ENCODE measurements around the gene SPDEF. TPM values are rescaled to one million over a fixed set of nuclear protein-coding genes. Genes with fewer than 3 reads are reported as not detected.

SPDEF gene
- polyA plus RNA-seq, 1 donor (not counting 4 experiments of a cell fraction or from before 2014, with no cell fraction given): 0.03 TPM

- no peak for FAIRE-seq
- Histone ChIP-seq H3K9ac (ENCODE audit: control insufficient read depth, extremely low read depth, insufficient read depth, low read length) (no peak overlapping the region), H3K36me3 (ENCODE audit: control insufficient read depth in 2 of 2, extremely low read depth in 1 of 2, insufficient read depth in 2 of 2, low read length in 2 of 2) (no peaks in the 10 kb centered on the region), H3K4me2 (ENCODE audit: control insufficient read depth, extremely low read depth, insufficient read depth, low read depth, low read length) (no peak overlapping the region), H3K79me2 (ENCODE audit: control insufficient read depth, insufficient read depth, low read length) (no peaks in the 10 kb centered on the region), H3K27me3 (ENCODE audit: control insufficient read depth, extremely low read depth, insufficient read depth, low read length) (no peaks in the 10 kb centered on the region), H3K9me1 (ENCODE audit: control insufficient read depth, extremely low read depth, insufficient read depth, low read length) (no peaks in the 10 kb centered on the region), H4K20me1 (ENCODE audit: control insufficient read depth, extremely low read depth, insufficient read depth, low read length) (no peaks in the 10 kb centered on the region), H2AFZ (ENCODE audit: control insufficient read depth, low read length) (no peak overlapping the region), H3K9me3 (ENCODE audit: control insufficient read depth, low read depth, low read length) (no peaks in the 10 kb centered on the region), H3K4me3 (ENCODE audit: control insufficient read depth in 2 of 3, extremely low read depth in 1 of 3, insufficient read depth in 2 of 3, low read depth in 1 of 3, low read length in 3 of 3) (no peak overlapping the region), H3K27ac (ENCODE audit: control insufficient read depth, insufficient read depth, low read length) (no peak overlapping the region), H3K4me1 (ENCODE audit: control insufficient read depth, extremely low read depth, insufficient read depth, low read length) (peaks cover 2% of the 10 kb centered on the region)
- TF ChIP-seq EZH2 (IDR thresholded peaks at IDR 0.05; ENCODE audit: low read length): no peak
- TF ChIP-seq, protein P1, sequence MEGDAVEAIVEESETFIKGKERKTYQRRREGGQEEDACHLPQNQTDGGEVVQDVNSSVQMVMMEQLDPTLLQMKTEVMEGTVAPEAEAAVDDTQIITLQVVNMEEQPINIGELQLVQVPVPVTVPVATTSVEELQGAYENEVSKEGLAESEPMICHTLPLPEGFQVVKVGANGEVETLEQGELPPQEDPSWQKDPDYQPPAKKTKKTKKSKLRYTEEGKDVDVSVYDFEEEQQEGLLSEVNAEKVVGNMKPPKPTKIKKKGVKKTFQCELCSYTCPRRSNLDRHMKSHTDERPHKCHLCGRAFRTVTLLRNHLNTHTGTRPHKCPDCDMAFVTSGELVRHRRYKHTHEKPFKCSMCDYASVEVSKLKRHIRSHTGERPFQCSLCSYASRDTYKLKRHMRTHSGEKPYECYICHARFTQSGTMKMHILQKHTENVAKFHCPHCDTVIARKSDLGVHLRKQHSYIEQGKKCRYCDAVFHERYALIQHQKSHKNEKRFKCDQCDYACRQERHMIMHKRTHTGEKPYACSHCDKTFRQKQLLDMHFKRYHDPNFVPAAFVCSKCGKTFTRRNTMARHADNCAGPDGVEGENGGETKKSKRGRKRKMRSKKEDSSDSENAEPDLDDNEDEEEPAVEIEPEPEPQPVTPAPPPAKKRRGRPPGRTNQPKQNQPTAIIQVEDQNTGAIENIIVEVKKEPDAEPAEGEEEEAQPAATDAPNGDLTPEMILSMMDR (optimal IDR thresholded peaks at IDR 0.05 in 1 of 3, IDR thresholded peaks at IDR 0.05 in 1 of 3, conservative IDR thresholded peaks at IDR 0.05 in 1 of 3; ENCODE audit: extremely low read depth in 1 of 3, insufficient read depth in 2 of 3, low read length in 3 of 3): no peak
- DNase-seq (ENCODE audit: low read depth, low spot score): no peak
- dilution Hi-C loops (cut with MboI; ENCODE audit: extremely low pct_ligation_motif_present, low sequenced_read_pairs): no loop called here
Measured at GRCh38 chr6:34496103-34496685, 59.9 kb downstream of the SPDEF start.

DNA sequence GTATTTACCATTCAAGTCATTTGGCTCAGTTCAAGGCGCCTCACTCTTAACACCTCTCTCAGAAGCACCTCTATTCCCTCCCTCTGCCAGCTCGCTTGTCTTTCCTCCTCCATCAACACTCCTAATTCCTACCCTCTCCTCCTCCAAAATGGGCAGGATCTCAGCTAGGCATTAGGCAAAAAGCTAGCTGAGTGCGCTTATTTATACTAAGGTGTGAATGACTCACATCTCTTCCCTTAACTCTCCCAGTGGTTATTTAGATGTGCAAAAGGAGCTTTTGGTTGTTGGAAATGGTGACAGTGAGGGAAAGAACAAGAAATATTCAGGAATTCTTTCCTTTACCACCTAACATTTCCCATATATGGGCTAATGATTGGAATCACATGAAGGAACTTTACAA lies 61.2 kb downstream of the SPDEF start:
- Histone ChIP-seq H3K4me2 (ENCODE audit: control insufficient read depth, extremely low read depth, insufficient read depth, low read depth, low read length) (no peak overlapping the region), H3K4me1 (ENCODE audit: control insufficient read depth, extremely low read depth, insufficient read depth, low read length) (peaks cover 6% of the 10 kb centered on the region), H3K27ac (ENCODE audit: control insufficient read depth, insufficient read depth, low read length) (no peak overlapping the region), H3K36me3 (ENCODE audit: control insufficient read depth in 2 of 2, extremely low read depth in 1 of 2, insufficient read depth in 2 of 2, low read length in 2 of 2) (no peaks in the 10 kb centered on the region), H3K9ac (ENCODE audit: control insufficient read depth, extremely low read depth, insufficient read depth, low read length) (no peak overlapping the region), H4K20me1 (ENCODE audit: control insufficient read depth, extremely low read depth, insufficient read depth, low read length) (no peaks in the 10 kb centered on the region), H3K27me3 (ENCODE audit: control insufficient read depth, extremely low read depth, insufficient read depth, low read length) (no peaks in the 10 kb centered on the region), H3K79me2 (ENCODE audit: control insufficient read depth, insufficient read depth, low read length) (no peaks in the 10 kb centered on the region), H2AFZ (ENCODE audit: control insufficient read depth, low read length) (no peak overlapping the region), H3K4me3 (ENCODE audit: control insufficient read depth in 2 of 3, extremely low read depth in 1 of 3, insufficient read depth in 2 of 3, low read depth in 1 of 3, low read length in 3 of 3) (no peak overlapping the region), H3K9me1 (ENCODE audit: control insufficient read depth, extremely low read depth, insufficient read depth, low read length) (no peaks in the 10 kb centered on the region), H3K9me3 (ENCODE audit: control insufficient read depth, low read depth, low read length) (no peaks in the 10 kb centered on the region)
- dilution Hi-C loops (cut with MboI; ENCODE audit: extremely low pct_ligation_motif_present, low sequenced_read_pairs): no loop called here
- FAIRE-seq (no peak), DNase-seq (ENCODE audit: low read depth, low spot score) (no peak)
- TF ChIP-seq EZH2 (IDR thresholded peaks at IDR 0.05; ENCODE audit: low read length): no peak
- TF ChIP-seq, protein P1 (optimal IDR thresholded peaks at IDR 0.05 in 1 of 3, IDR thresholded peaks at IDR 0.05 in 1 of 3, conservative IDR thresholded peaks at IDR 0.05 in 1 of 3; ENCODE audit: extremely low read depth in 1 of 3, insufficient read depth in 2 of 3, low read length in 3 of 3): no peak
